HL-60 (cell line): ENCODE measurements around the gene GPAM.
A peak's percentile ranks its signal among the peaks of the same experiment; 100 is the strongest.

Experiments used
- DNase-seq, 2 experiments: peaks; one replicate each; pipeline ENCODE4 v3.0.0-alpha.2; 2010 to 2020; ENCODE audit warnings: low read depth in 1 of 2, low spot score in 1 of 2
- H3K27ac ChIP-seq: fragments of 250-450 bp; sonication (Bioruptor Pico); replicated peaks from 2 replicates; pipeline ENCODE4 v1.5.1; 2020; ENCODE audit warnings: mild to moderate bottlenecking, moderate library complexity
- H3K27me3 ChIP-seq: fragments of 250-450 bp; sonication (Bioruptor Pico); 2 replicates; pipeline ENCODE4 v1.5.1; 2021; ENCODE audit warnings: mild to moderate bottlenecking, moderate library complexity; ENCODE audit not compliant: insufficient read depth, poor library complexity, severe bottlenecking
- H3K4me3 ChIP-seq: replicated peaks from 2 replicates; pipeline ENCODE4 v1.5.1; 2011; ENCODE audit warnings: mild to moderate bottlenecking, control low read depth, low read length; ENCODE audit not compliant: insufficient read depth
- GABPA ChIP-seq: IDR thresholded peaks from 2 replicates; pipeline ENCODE4 v1.6.1; 2012; ENCODE audit warnings: low read depth
- POLR2AphosphoS5 ChIP-seq: IDR thresholded peaks from 2 replicates; pipeline ENCODE4 v1.6.1; 2012; ENCODE audit warnings: low read depth
- SPI1 ChIP-seq: IDR thresholded peaks from 2 replicates; pipeline ENCODE4 v1.6.1; 2012; ENCODE audit warnings: low read depth, mild to moderate bottlenecking, borderline replicate concordance
- long read RNA-seq: library from polyadenylated mRNA; unstranded; transcript quantifications from one replicate; pipeline ENCODE4 v2.0.0, GENCODE V29; 2020
- TF ChIP-seq, protein P1 (sequence below): IDR thresholded peaks from 2 replicates; pipeline ENCODE4 v1.6.1; 2012; ENCODE audit warnings: low read depth; ENCODE audit not compliant: insufficient replicate concordance
- TF ChIP-seq, protein P2 (sequence below): IDR thresholded peaks from one replicate; pipeline ENCODE4 v1.5.1; 2011; ENCODE audit warnings: low read length, control low read depth, inconsistent platforms; ENCODE audit not compliant: insufficient read depth

GPAM gene, protein sequence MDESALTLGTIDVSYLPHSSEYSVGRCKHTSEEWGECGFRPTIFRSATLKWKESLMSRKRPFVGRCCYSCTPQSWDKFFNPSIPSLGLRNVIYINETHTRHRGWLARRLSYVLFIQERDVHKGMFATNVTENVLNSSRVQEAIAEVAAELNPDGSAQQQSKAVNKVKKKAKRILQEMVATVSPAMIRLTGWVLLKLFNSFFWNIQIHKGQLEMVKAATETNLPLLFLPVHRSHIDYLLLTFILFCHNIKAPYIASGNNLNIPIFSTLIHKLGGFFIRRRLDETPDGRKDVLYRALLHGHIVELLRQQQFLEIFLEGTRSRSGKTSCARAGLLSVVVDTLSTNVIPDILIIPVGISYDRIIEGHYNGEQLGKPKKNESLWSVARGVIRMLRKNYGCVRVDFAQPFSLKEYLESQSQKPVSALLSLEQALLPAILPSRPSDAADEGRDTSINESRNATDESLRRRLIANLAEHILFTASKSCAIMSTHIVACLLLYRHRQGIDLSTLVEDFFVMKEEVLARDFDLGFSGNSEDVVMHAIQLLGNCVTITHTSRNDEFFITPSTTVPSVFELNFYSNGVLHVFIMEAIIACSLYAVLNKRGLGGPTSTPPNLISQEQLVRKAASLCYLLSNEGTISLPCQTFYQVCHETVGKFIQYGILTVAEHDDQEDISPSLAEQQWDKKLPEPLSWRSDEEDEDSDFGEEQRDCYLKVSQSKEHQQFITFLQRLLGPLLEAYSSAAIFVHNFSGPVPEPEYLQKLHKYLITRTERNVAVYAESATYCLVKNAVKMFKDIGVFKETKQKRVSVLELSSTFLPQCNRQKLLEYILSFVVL
- long read RNA-seq, full-length matches to known transcripts: 6 of 11 reads
- long read RNA-seq, partial matches to known transcripts: 1 of 11 reads
- long read RNA-seq, other reads (novel, unspliced or antisense): 4 of 11 reads

DNA sequence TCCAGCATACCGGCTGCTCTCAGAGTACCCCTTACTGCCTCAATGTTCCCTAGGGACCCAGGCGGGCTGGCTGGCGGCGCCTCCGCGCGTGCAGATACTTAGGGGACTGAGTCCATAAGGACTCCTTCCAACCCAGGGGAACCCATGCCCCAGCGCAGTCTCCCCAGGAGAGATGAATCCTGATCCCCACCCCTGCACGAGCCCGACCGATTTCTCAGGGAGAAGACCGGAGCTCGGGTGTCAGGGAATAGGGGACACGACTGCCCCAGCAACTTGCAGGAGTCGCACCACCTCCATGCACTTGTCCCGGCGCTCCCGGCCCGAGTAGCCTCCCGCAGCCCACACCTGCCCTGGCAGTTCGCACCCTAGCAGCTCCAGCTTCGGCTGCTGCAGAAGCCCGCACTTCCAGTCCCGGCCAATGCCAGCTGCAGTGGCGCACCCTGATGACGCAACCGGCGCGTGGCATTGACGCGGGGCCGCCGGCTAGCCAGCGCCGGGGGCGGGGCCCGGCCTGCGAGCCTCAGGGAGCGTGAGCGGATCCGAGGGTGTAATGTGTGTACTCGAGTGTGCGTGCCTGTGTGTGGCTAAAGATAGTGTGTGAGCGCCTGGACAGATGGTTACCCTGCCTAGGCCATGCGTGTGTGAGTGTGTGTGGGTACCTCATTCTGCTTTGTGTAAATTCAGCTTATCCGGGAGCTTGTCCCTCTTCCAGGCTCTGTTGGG lies at the start of gene GPAM:
TSS of gene GPAM (minus strand) at position 437 of the 723 bp plus-strand sequence. CDS start 1,981 bp downstream, outside the sequence.
- Histone ChIP-seq H3K4me3 (peak within 1 kb of the TSS; percentile 70), H3K27ac (peak within 1 kb of the TSS; percentile 63), H3K27me3 (no peaks in the 10 kb centered on the region)
- DNase-seq: peak; percentile 84 to 93
- TF ChIP-seq, protein P1, sequence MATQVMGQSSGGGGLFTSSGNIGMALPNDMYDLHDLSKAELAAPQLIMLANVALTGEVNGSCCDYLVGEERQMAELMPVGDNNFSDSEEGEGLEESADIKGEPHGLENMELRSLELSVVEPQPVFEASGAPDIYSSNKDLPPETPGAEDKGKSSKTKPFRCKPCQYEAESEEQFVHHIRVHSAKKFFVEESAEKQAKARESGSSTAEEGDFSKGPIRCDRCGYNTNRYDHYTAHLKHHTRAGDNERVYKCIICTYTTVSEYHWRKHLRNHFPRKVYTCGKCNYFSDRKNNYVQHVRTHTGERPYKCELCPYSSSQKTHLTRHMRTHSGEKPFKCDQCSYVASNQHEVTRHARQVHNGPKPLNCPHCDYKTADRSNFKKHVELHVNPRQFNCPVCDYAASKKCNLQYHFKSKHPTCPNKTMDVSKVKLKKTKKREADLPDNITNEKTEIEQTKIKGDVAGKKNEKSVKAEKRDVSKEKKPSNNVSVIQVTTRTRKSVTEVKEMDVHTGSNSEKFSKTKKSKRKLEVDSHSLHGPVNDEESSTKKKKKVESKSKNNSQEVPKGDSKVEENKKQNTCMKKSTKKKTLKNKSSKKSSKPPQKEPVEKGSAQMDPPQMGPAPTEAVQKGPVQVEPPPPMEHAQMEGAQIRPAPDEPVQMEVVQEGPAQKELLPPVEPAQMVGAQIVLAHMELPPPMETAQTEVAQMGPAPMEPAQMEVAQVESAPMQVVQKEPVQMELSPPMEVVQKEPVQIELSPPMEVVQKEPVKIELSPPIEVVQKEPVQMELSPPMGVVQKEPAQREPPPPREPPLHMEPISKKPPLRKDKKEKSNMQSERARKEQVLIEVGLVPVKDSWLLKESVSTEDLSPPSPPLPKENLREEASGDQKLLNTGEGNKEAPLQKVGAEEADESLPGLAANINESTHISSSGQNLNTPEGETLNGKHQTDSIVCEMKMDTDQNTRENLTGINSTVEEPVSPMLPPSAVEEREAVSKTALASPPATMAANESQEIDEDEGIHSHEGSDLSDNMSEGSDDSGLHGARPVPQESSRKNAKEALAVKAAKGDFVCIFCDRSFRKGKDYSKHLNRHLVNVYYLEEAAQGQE: no peak
- TF ChIP-seq, protein P2, sequence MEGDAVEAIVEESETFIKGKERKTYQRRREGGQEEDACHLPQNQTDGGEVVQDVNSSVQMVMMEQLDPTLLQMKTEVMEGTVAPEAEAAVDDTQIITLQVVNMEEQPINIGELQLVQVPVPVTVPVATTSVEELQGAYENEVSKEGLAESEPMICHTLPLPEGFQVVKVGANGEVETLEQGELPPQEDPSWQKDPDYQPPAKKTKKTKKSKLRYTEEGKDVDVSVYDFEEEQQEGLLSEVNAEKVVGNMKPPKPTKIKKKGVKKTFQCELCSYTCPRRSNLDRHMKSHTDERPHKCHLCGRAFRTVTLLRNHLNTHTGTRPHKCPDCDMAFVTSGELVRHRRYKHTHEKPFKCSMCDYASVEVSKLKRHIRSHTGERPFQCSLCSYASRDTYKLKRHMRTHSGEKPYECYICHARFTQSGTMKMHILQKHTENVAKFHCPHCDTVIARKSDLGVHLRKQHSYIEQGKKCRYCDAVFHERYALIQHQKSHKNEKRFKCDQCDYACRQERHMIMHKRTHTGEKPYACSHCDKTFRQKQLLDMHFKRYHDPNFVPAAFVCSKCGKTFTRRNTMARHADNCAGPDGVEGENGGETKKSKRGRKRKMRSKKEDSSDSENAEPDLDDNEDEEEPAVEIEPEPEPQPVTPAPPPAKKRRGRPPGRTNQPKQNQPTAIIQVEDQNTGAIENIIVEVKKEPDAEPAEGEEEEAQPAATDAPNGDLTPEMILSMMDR: no peak
- no peak for TF ChIP-seq GABPA
- TF ChIP-seq SPI1: no peak
- peak; percentile 73 for TF ChIP-seq POLR2AphosphoS5

GRCh38 chr10:112232670-112233069 lies 49.1 kb upstream of the GPAM start:
- Histone ChIP-seq H3K27ac (no peak overlapping the region), H3K4me3 (no peak overlapping the region), H3K27me3 (peaks cover 19% of the 10 kb centered on the region)
- no peak for TF ChIP-seq GABPA
- TF ChIP-seq SPI1: no peak
- TF ChIP-seq POLR2AphosphoS5: no peak
- TF ChIP-seq, protein P2: no peak
- TF ChIP-seq, protein P1: no peak
- DNase-seq: no peak

DNA sequence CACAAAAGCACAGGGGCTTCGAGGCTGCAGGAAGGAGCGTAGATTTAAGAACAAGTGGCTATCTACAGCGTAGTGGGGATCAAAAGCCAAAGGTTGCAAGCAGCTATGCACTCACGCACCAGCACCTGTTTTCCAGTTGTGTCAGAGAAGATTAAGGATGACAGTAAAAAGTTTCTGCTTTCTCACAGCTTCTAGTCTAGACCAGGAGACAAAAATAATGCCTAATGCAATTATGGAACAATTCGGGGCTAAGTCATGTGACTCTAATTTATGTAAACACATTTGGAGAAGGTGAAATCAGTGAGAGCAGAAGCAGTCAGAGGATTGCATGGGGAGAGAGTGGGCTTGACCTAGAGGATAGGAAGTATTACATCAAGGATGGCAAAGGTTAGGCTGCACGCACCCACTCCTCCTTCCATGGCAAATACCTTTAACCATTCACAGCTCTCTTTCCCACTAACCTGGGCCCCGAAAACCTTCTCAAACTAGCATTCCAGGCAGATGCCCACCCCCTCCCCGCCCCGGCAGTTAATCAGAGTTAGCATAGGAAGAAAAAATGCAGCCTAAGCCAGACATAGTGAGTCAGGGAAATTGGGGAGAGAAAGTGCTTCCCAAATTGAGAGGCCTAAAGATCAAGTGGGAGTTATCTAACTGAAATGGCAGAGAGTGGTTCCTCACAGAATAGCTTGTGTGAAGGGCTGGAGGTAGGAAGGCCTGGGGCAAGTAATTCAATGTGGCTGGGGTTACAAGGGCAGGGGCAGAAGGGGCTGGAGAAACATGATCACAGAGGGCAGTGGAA lies 48.2 kb upstream of the GPAM start:
- H3K4me3 ChIP-seq: no peak overlapping the region
- no peak overlapping the region for H3K27ac ChIP-seq
- peaks cover 19% of the 10 kb centered on the region for H3K27me3 ChIP-seq
- DNase-seq: no peak
- TF ChIP-seq GABPA (no peak), SPI1 (no peak), POLR2AphosphoS5 (no peak)
- TF ChIP-seq, protein P2: no peak
- TF ChIP-seq, protein P1: no peak
